Activated CD4-positive, CD25-positive, alpha-beta regulatory T cell treated with anti-CD3 and anti-CD28 coated beads, Interleukin-2, amount 50 U/mL, for 24 hours (primary cell): ENCODE measurements around the gene NANOS3.
"Not testable (repeated sequence)": the region's sequence is repeated elsewhere in the genome, so short reads cannot be mapped to it uniquely, and the experiment has no call there.

Source experiments
- ATAC-seq, 2 donors: fragments of 150-1000 bp; cut with Tn5 transposase; one replicate each; pipeline ENCODE4 v1.10.0; 2021; ENCODE audit warnings: mild to moderate bottlenecking in 1 of 2, moderate library complexity in 1 of 2

The NANOS3 gene

DNA sequence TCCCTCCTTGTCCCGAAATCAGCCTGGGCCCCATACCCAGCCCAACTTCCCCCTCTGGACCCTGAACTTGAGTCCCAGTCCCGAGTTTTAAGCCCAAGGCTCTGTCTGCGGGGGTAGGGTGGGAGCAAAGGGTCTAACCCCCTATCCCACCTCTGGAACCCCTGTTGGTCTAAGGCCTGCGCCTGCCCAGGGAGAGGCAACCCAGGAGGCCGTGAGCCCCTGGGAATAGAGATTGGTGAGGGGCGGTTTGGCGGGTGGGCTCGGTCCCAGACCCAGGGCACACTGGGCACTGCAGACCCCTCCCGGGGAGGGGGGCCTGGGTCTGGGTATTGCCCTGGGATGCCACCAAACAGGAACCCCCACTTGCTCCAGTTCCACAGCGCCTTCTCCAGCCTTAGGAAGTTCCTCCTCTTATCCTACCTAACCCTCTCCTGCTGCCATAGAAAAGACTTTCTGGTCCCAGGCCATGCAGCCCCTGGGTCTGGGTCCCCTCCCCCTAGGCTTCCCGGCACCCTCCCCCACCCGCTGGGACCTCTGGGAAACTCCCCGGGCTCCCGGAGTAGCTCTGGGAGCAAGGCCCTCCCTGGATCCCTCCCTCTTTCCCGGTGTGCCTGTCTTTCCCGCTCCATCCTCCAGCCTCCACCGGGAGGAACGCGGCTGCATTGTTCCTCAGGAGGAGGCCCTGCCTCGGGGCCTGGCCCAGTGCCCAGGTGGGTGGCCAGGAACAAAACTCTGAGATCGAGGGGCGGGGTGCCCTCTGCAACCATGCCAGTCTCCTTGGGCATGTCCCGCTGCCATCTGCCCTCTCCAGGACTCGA is 33.6 kb upstream of the NANOS3 start:
- no peak for ATAC-seq

- no peak for ATAC-seq
Observed at GRCh38 chr19:13844130-13844631, 32.8 kb upstream of the NANOS3 start.

DNA sequence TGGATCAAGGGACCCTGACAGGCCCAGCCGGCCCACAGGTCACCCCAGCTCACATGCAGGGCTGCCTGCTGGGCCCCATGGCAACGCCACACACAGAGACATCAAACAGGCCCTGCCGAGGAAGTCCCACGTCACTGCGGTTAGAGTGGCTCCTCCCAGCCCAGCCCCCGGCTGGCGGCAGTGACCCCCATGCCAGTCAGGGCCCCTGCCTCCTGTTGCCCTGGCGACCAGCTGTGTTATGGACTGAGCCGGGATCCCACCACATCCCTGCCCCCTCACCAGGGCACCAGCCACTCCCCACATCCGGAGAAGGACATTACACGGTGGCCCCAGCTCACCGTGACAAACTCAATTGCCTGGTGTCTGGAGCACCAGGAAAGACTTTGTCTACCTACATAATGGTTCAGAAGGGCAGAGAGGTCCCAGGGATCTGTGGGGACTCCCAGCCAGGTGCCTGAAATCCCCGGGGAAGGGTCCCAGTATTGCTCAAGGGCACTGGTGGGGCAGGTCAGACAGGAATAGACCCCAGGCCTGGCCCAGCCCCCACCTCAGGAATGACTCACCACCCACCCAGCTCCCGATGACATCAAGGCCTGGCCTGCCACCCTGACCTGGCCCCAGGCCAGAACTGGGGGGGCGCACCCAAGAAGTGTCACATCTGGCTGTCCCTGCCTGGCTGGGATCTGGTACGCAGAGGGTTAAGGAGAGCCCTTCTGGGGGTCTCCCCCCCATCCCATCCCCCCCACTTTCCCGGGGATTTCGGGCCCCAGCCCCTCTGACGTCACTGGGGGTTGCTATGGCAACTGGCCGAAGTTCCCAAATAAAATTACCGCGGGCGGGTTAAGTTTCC is 30.2 kb upstream of the NANOS3 start:
- peak; percentile 74 to 77 for ATAC-seq

DNA sequence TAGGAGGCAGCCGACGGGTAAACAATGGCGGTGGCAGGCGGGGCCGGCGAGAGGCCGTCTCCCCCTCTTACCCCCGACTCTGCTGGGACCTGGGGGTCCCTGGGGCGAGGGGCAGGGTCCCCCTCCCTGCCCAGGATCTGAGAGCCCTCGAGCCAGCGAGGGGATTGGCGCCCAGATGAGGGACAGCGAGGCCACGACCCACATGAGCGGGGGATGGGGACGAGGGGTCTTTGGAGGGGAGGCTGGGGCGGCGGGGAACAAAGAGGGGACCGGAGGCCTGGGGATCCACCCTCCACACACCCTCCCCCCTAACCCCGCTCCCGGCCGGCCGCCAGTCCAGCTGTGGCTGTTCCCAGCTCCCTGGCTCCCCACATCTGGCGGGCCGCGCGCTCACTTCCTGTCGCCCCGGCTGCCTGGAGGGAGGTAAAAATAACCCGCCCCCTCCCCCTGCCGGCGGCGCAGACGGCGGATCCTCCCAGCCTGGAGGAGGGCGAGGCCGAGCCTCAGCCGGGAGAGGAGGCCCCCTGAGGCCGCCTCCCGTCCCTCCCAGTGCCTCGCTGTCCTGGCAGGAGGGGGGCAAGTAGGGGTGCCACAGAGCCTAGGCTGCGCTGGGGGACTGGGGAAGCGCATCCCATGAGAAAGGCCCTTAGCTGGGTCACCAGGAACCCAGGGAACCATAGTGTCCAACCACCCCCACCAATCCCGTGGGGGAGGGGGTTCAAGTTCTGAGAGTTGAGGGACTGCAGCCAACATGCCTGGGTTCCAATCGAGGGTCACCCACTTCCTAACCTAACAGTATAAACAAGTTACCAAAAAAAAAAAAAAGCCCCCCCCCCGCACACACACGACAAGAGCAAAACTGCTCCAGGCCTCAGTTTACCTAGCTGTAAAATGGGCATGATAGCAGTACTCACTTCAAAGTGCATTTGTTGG is 29.3 kb upstream of the NANOS3 start:
- peak; percentile 10 to 12 for ATAC-seq

DNA sequence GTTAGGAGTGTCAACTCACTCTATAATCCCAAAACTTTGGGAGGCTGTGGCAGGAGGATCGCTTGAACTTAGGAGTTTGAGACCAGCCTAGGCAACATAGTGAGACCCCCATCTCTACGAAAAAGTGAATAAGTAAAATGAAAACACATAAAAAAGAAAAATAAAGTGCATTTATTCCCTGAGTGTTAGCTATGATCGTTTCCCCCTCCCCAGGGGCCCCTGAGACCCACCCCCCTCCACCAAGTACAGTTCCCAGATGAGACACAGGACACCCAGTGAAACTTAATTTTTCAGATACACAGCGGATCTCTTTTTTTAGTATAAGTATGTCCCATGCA is 28.6 kb upstream of the NANOS3 start:
- ATAC-seq, result no peak

- ATAC-seq, result no peak
Observed at GRCh38 chr19:13848798-13849676, 27.9 kb upstream of the NANOS3 start.

DNA sequence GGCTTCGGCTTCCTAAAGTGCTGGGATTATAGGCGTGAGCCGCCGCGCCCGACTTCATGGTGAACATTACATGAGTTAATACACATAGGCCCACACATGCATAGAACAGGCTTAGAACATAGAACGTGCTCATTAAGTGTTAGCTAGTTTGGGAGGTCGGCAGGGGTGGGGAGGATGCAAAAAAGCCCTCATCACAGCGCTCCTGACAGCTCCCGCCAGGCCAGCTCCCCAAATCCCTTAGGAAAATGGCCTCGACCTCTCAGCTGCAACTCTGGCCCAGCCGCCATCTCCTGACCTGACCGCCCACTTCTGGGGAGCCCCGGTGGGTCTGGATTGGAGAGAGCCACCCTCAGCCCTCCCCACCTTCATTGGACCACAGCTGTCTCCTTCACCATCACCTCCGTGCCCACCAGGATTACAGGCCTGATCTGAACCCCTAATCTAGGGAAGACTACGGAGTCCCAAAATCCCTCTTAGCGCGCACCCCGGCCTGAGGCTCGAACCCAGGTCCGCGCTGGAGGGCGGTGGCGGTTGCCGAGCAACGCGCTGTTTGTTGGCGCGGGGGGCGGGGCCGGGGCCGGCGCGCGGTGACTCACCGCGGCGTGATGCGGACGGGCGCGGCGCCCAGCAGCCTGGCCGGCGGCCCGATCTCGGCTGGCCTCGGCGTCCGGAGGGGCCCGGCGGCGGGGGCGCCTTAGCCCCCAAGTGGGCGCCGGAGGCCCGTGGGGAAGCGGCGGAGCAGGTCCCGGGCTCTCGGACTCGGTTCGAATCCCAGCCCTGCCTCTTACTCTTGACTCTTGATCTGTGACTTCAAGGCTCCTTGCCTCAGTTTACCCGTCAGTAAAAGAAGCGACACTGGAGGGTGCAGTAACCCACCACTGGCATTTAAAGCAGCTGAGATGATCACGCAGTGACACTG is 26.7 kb upstream of the NANOS3 start:
- peak in 1 of 2 donors; percentile 11 for ATAC-seq

- ATAC-seq, result peak; percentile 22
Observed at GRCh38 chr19:13850910-13851733, 25.8 kb upstream of the NANOS3 start.

GRCh38 chr19:13851734-13852114 is 25.2 kb upstream of the NANOS3 start:
- not testable (repeated sequence) for ATAC-seq

- ATAC-seq, result not testable (repeated sequence)
Observed at GRCh38 chr19:13852171-13852707, 24.7 kb upstream of the NANOS3 start.

DNA sequence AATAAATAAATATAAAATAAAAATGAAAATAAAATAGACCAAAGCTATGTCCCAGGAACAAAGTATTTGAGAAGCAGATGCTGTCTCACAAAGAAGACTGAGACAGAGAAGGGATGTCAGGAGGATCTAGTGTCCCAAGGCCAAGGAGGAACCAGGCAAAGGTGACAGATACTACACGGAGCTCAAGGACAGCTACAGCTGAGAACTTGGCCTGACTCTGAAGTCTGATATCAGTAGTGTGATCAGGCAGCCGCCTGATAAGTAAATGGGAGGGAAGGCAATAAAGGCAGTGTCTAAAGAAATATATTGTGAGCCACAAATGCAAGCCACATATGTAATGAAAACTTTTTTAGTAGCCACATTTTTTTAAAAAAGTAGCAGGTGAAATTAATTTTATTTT is 20.4 kb upstream of the NANOS3 start:
- ATAC-seq, result no peak

DNA sequence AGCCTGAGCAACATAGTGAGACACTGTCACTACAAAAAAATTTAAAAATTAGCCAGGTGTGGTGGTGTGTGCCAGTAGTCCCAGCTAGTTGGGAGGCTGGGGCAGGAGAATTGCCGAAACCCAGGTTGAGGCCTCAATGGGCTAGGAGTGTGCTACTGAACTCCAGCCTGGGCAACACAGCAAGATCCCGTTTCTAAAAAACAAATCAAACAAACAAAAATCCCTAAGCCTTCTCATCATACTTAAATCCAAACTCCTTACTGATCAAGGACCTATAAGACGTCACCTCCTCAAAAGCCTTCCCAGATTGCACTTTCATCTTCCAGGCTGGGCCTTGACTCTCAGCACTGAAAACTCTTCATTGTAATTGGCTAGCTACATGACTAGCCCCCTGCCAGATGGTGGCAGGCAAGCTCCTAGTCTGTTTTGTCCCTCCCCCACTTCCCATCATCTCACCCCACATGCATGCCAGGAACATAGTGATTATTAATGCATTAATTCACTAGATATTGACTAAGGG is 17.5 kb upstream of the NANOS3 start:
- no peak for ATAC-seq

DNA sequence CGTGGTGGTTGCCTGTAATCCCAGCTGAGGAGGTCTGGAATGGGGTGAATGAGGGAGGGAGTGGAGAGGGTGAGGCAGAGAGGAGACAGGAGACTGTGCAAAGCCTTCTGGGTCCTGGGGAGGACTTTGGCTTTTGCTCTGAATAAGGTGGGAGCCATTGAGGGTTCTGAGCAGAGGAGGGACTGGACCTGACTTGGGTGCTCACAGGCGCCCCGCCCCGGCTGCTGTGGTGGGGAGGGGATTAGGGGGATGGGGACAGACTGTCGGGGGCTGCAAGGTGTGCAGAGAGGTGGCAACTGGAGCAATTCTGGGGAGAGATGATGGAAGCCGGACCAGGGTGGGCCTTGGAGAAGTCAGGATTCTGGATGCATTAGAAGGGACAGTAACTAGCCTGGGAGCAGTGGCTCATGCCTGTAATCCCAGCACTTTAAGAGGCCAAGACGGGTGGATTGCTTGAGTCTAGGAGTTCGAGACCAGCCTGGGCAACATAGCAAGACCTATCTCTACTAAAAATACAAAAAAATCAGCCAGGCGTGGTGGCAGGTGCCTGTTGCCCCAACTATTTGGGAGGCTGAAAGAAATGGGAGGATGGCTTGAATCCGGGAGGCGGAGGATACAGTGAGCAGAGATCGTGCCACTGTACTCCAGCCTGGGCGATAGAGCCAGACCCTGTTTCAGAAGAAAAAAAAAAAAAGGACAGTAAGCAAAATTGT is 16.1 kb upstream of the NANOS3 start:
- ATAC-seq, result no peak

DNA sequence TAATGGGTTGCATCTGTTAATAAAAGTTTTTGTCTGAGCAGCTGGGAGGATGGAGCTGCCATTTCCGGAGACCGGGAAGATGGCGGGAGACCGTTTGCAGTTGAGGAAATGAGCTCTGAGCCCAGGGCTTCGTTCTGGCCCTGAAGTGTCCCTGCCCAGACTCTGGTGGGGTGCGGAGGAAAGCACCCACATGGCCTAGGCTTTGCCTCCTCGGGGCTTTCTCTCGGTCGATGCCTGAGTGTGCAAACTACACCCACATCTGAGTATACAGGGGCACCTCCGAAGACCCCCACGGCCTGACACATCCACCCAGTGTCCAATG is 15.6 kb upstream of the NANOS3 start:
- ATAC-seq, result peak; percentile 5

- ATAC-seq, result peak; percentile 90 to 91
Observed at GRCh38 chr19:13861714-13862531, 15.0 kb upstream of the NANOS3 start.

DNA sequence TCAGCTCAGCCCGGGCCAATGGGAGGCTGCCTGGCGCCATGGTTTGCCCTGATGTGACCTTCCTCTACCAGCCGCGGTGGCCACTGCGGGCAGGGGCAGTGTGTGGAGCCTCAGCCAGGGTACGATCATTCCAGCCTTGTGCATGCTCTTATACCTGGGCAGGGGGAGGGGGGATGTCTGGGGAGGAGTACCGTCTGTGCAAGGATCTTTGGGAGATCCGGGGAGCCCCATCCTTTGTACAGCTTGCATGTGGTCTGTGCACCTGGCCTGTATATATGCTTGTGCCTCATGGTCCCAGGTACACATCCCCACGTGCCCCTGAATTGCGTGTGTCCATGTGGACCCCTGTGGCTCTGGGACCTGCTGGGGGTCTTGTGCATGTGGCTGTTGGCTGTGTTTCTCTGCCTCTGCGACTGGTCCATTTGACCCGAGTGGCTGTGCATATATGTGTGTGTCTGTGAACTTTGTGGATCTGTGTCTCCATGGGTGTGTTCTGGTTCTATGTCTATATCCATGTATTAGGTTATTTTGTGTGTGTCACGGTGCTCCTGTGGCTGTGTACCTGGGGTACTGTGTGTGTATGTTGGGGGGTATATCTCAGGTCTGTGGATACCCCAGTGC is 12.8 kb upstream of the NANOS3 start:
- ATAC-seq, result no peak
